Left lobe of liver (tissue), 2 donors: ENCODE data around the gene NCS1. TPM values are rescaled to one million over a fixed set of nuclear protein-coding genes. Genes with fewer than 3 reads are reported as not detected.

Experiments used
- ATAC-seq: fragments of 200-7000 bp; cut with Tn5 transposase; one replicate; pipeline ENCODE4 v1.9.1; 2020; ENCODE audit warnings: mild to moderate bottlenecking, moderate library complexity
- DNase-seq: peaks from one replicate; pipeline ENCODE4 v3.0.0-alpha.2; 2020; ENCODE audit warnings: low spot score
- total RNA-seq: library from RNA; stranded (reverse); gene quantifications from one replicate; pipeline ENCODE4 v1.2.1, GENCODE V29; 2021
- donor health status: DM: no; HTN: no; CAD: no; lungs with moderate emphysema.
- donor health status: DM: no; HTN: yes; CAD: no.

The NCS1 gene
- total RNA-seq, 1 donor from 2014 or later, result 2.5 TPM

DNA sequence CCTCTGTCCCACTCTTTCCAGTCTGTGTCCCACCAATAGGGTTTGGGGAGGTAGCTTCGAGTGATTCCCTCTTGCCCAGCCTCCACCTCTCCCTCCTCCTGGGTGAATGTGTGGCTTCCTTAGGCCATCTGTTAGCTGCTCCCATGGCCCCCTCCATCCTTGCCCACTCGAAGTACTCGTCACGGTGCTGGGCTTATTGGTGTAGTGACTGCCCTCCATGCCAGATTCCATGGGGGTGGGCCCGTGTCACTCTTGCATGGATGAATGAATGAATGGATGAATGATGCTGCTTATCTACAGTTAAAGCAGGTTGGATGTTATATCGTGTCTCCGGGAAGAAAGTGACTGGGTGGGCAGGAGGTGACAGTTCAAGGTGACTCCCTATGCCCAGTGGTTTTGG lies 112.5 kb downstream of the NCS1 start:
- DNase-seq, result no peak
- ATAC-seq, result no peak

DNA sequence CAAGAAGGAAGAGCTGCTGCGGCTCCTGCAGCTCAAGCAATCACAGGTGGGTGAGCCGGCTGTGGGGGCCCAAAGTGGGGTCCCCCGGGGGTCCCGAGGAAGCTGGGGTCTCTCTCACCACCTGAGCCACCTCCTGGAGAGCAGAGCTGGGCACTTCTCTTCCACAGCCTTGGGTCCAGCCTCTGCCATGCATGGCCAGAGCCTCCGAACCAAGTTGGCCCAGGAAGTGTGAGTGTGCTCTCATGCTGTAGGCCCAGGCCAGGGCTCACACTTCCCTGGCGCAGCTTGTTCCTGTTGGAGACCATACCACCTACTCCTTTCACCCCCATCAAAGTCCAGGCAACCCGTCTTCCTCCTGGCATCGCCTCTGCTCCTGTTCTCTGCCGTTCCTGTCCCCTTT lies 113.1 kb downstream of the NCS1 start:
- ATAC-seq (no peak), DNase-seq (no peak)

DNA sequence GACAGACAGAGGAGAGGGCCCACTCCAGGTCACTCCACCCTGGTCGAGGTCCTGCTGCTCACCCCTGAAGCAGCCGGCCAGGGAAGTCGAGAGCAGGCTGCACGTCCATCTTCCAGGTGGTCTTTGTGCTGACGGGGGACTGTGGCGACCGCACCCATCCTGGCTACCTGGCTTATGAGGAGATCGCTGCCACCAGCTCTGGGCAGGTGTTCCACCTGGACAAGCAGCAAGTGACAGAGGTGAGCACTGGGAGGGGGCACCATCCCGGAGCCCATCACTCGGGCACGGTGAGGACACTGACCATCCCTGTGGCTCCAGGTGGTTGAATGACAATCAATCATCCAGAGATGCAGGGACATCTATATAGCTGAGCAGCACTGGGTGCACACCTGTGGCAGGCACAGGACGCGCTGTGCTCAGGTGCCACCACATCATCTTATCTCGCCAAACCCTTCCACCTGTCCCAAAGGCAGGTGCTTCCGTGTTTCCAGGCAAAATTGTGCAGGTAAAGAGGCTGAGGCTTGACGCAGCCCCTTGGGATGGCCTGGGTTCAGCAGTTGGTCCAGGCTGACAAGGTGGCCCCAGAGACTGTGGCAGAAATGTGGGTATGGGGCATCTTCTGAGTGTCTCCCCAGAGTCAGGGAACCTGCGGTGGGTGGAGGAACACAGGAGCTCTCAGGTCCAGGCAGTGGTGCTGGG lies 114.0 kb downstream of the NCS1 start:
- ATAC-seq (no peak), DNase-seq (no peak)

Other genes with a start within 250 kb of the NCS1 start
- 12.7 TPM for gene FNBP1, start 129.2 kb upstream of the NCS1 start, total RNA-seq
- 14.1 TPM for gene GPR107, start 118.5 kb upstream of the NCS1 start, total RNA-seq
- gene HMCN2, start 93.4 kb downstream of the NCS1 start, total RNA-seq, result 3.0 TPM